D721Med (cell line): ENCODE results near the gene STH.

Source experiments
- DNase-seq: peaks from one replicate; pipeline ENCODE4 v3.0.0; 2011; ENCODE audit warnings: low spot score; ENCODE audit not compliant: insufficient read length
- FAIRE-seq: peaks from 2 replicates; lab custom pipeline; 2011; peaks lifted over from hg19 to GRCh38; lab: Jason Lieb, UNC
- CTCF ChIP-seq: IDR thresholded peaks from 2 replicates; pipeline ENCODE4 v1.5.1; 2012; ENCODE audit warnings: mild to moderate bottlenecking, control low read depth; ENCODE audit not compliant: insufficient read depth; ENCODE audit errors: missing control alignments

The STH gene, protein sequence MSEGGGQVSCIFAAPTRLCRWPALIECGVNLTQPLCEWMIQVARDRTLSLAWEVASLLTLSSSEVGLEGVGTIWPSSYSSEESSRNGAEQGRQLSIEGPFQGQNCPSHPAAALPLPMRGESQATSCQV

GRCh38 chr17:45998987-45999899 lies at the start of gene STH:
STH (plus strand) TSS chr17:45999250; CDS start chr17:45999280, 30 bp downstream.
- DNase-seq, result no peak
- no peak for TF ChIP-seq CTCF
- no peak for FAIRE-seq

DNA sequence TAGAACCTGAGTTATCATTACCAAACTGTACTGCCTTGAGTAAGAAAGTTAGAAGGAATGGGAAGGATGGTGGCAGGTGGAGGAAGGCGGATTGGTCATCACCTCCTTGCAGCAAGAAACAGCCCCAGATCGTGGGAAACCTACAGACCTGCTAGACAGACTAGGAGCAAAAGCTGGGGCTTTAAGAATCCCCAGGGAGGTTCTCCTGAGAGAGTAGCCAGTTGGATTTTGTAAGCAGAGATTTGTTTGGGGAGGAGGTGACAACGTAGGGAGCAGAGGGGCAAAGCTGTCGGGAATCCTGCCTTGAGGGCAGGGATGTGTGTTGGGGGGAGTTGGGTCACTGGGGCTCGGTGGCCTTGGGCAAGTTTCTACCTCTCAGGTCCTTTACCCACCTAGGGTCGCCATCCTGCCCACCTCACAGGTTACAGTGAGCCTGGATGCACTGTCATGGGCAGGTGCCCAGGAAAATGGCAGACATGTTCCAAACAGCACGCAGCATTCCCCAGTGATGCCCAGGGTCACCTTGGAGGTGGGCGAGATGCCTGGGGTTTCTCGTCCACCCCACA lies 49.2 kb upstream of the STH start:
- no peak for DNase-seq
- FAIRE-seq, result no peak
- no peak for TF ChIP-seq CTCF

GRCh38 chr17:45950888-45951287 lies 48.2 kb upstream of the STH start:
- TF ChIP-seq CTCF, result no peak
- no peak for FAIRE-seq

DNA sequence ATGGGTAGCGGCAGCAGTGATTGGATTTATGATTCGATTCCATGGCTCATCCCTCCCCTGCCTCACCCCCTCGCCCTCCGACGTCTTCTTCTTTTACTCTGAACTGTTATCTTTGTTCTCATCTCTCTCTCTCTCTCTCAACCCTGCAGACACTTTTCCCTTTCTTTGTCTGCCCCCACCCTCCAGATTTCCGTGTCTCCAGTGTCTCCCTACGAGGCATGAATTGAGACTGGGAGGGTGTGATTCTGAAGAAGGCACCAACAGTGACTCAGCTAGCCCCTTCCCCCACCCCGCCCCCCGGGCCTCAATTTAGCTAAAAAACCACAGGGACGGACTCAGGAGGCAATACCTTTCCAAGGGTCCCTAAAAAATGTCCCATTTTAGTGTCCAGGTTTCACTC lies 47.6 kb upstream of the STH start:
- DNase-seq (no peak), FAIRE-seq (no peak)
- no peak for TF ChIP-seq CTCF

More at GRCh38 chr17:45950888-45951287, 48.2 kb upstream of the STH start:
- no peak for DNase-seq

DNA sequence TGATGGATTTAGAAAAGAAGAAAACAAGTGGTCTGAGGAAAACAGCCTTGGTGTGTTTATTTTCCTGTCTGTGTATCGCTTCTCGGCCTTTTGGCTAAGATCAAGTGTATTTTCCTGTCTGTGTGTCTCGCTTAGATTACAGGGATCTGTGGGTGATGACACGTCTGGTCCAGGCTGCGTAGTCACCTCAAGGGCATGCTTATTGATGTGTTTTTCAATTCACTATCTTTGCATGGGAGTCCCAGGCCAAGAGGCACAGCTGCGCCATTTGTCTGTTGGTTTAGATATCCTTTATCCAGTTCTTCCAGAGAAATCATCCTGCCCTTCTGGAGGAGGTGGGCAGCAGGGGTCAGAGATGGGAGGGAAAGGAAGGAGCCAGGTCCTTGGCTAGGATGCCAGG lies 47.1 kb upstream of the STH start:
- DNase-seq, result no peak
- no peak for TF ChIP-seq CTCF
- no peak for FAIRE-seq

DNA sequence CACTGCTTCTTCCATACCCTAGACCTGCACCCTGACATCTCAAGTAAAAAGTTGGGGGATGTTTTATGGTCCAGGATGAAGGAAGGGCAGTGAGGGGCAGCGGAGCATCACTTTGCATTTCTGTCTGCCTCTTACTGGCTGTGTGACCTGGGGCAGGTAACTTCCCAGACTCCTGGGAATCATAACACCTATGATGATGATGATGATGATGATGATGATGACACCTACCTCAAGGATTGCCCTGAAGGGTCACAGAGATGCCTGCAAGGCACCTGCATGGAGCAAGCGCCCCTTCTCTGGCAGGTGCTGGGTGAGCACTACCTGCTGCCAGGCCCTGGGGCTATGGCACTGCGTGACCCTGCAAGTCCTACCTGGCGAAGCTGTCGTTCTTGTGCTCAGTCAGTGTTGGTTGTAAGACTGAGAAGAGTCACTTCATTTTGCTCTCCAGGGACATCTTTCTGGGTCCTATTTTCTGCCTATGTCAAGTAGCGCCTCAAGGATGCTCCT lies 46.2 kb upstream of the STH start:
- DNase-seq (no peak), FAIRE-seq (no peak)
- no peak for TF ChIP-seq CTCF

GRCh38 chr17:45953561-45953960 lies 45.5 kb upstream of the STH start:
- no peak for FAIRE-seq
- no peak for DNase-seq
- TF ChIP-seq CTCF, result no peak
